HCT116 (cell line): ENCODE data around the gene C8A. TPM values are rescaled to one million over a fixed set of nuclear protein-coding genes. Genes with fewer than 3 reads are reported as not detected.

Experiments used
- ATAC-seq: fragments of 200-7000 bp; cut with Tn5 transposase; 2 replicates; pipeline ENCODE4 v1.9.1; 2020; ENCODE audit warnings: mild to moderate bottlenecking, moderate library complexity
- BruUV-seq: library from RNA; stranded (reverse); fragments of 400-500 nt; replicated peaks from 2 replicates; lab custom pipeline; 2021; lab: Mats Ljungman, UMichigan
- CTCF ChIA-PET: fragments of 300-600 bp; sonication (Branson Sonifier 250); formaldehyde crosslinking; loops from one replicate; lab custom pipeline; 2021; ENCODE audit warnings: antibody characterized with exemption; lab: Charles Lee
- POLR2A ChIA-PET: fragments of 300-600, 350-600 bp; sonication (Branson Sonifier 250); formaldehyde crosslinking; loops from one replicate; lab custom pipeline; 2021; ENCODE audit warnings: antibody characterized with exemption; lab: Charles Lee
- RAD21 ChIA-PET, 2 experiments: fragments of 300-600 bp; sonication (Branson Sonifier 250); formaldehyde crosslinking; loops; one replicate each; lab custom pipeline; 2023; ENCODE audit warnings: low total read pairs in 2 of 2; ENCODE audit not compliant: uncharacterized antibody in 2 of 2, unreplicated experiment in 2 of 2, low non-redundant PET in 1 of 2; lab: Charles Lee
- DNase-seq: peaks from one replicate; pipeline ENCODE4 v3.0.0-alpha.2; 2010; ENCODE audit warnings: low read depth, low spot score
- H2AFZ ChIP-seq: fragments of 200-600 bp; shearing (Covaris generic), sonication (generic); 2 replicates; pipeline ENCODE4 v1.6.1; 2017; ENCODE audit warnings: low read depth, mixed run types, mixed read lengths, antibody characterized with exemption, low read length; ENCODE audit not compliant: poor library complexity, severe bottlenecking
- H3K27ac ChIP-seq: 2 replicates; pipeline ENCODE4 v1.5.1; 2012; ENCODE audit warnings: low read depth, low read length
- H3K27me3 ChIP-seq: fragments of 200-600 bp; sonication (generic); 2 replicates; pipeline ENCODE4 v1.6.1; 2016; ENCODE audit warnings: mixed run types, low read length, mixed read lengths; ENCODE audit not compliant: insufficient read depth
- H3K36me3 ChIP-seq, 2 experiments: fragments of 200-500 bp in 1 of 2; fragments of 200-600 bp in 1 of 2; sonication (Bioruptor generic) in 1 of 2; sonication (generic) in 1 of 2; 2 replicates each; pipeline versions ENCODE4 v1.5.1 to v1.6.1; 2014 to 2016; ENCODE audit warnings: low read length in 2 of 2, inconsistent platforms in 1 of 2, mixed read lengths in 1 of 2, mixed run types in 1 of 2; ENCODE audit not compliant: insufficient read depth in 2 of 2, control insufficient read depth in 1 of 2
- H3K4me1 ChIP-seq, 2 experiments: fragments of 200-600 bp in 1 of 2; sonication (generic) in 1 of 2; 2 replicates each; pipeline versions ENCODE4 v1.5.1 to v1.6.1; 2012 to 2017; ENCODE audit warnings: low read length in 2 of 2, inconsistent platforms in 1 of 2, mild to moderate bottlenecking in 1 of 2, mixed read lengths in 1 of 2, mixed run types in 1 of 2, moderate library complexity in 1 of 2; ENCODE audit not compliant: insufficient read depth in 2 of 2, control insufficient read depth in 1 of 2
- H3K4me2 ChIP-seq: fragments of 200-600 bp; sonication (generic); 2 replicates; pipeline ENCODE4 v1.6.1; 2017; ENCODE audit warnings: mixed run types, low read length, mixed read lengths
- H3K4me3 ChIP-seq, 2 experiments: fragments of 200-600 bp in 1 of 2; sonication (generic) in 1 of 2; replicated peaks in 1 of 2; 2 replicates each; pipeline ENCODE4 v1.5.1; 2011 to 2016; ENCODE audit warnings: low read length in 2 of 2, control low read depth in 1 of 2, low read depth in 1 of 2, mild to moderate bottlenecking in 1 of 2, mixed read lengths in 1 of 2, mixed run types in 1 of 2
- H3K79me2 ChIP-seq: fragments of 200-600 bp; sonication (generic); 2 replicates; pipeline ENCODE4 v1.6.1; 2017; ENCODE audit warnings: mild to moderate bottlenecking, mixed run types, low read length, moderate library complexity, mixed read lengths; ENCODE audit not compliant: insufficient read depth
- H3K9ac ChIP-seq: fragments of 200-600 bp; sonication (generic); 2 replicates; pipeline ENCODE4 v1.6.1; 2016; ENCODE audit warnings: low read length, mixed read lengths
- H3K9me2 ChIP-seq: fragments of 200-600 bp; sonication (generic), shearing (Covaris generic); 2 replicates; pipeline ENCODE4 v1.6.1; 2017; ENCODE audit warnings: mixed run types, mild to moderate bottlenecking, moderate library complexity; ENCODE audit not compliant: insufficient read depth
- H3K9me3 ChIP-seq, 2 experiments: fragments of 200-500 bp in 1 of 2; fragments of 200-600 bp in 1 of 2; sonication (Bioruptor generic) in 1 of 2; sonication (generic) in 1 of 2; 2 replicates each; pipeline ENCODE4 v1.6.1; 2014 to 2017; ENCODE audit warnings: low read length in 2 of 2, mixed read lengths in 2 of 2, inconsistent platforms in 1 of 2, low read depth in 1 of 2, mild to moderate bottlenecking in 1 of 2, mixed run types in 1 of 2, moderate library complexity in 1 of 2; ENCODE audit not compliant: control insufficient read depth in 1 of 2, insufficient read depth in 1 of 2
- H4K20me1 ChIP-seq: fragments of 200-600 bp; sonication (generic), shearing (Covaris generic); 2 replicates; pipeline ENCODE4 v1.6.1; 2017; ENCODE audit warnings: mixed run types, mild to moderate bottlenecking, moderate library complexity; ENCODE audit not compliant: insufficient read depth
- EGR1 ChIP-seq: IDR thresholded peaks from 2 replicates; pipeline ENCODE4 v1.6.1; 2012; ENCODE audit warnings: low read depth
- SIN3A ChIP-seq: IDR thresholded peaks from 2 replicates; pipeline ENCODE4 v1.6.1; 2012; ENCODE audit warnings: low read depth
- ZFX ChIP-seq: fragments of 450-650 bp; IDR thresholded peaks from 2 replicates; pipeline ENCODE4 v1.6.1; 2017
- ZNF274 ChIP-seq: fragments of 200-500 bp; sonication (Bioruptor generic); IDR thresholded peaks from 2 replicates; pipeline ENCODE4 v1.6.1; 2014; ENCODE audit warnings: mild to moderate bottlenecking, low read depth, low read length, inconsistent platforms
- intact Hi-C: fragments of 100-400 bp; cut with micrococcal nuclease; formaldehyde crosslinking; loops from 2 replicates; pipeline ENCODE4 v1.10.0; 2022
- total RNA-seq: library from RNA; stranded (reverse); gene quantifications from one replicate; pipeline ENCODE4 v1.2.1, GENCODE V29; 2021; ENCODE audit not compliant: unreplicated experiment

The C8A gene
- total RNA-seq, 1 experiment from 2014 or later = 0.10 TPM

DNA sequence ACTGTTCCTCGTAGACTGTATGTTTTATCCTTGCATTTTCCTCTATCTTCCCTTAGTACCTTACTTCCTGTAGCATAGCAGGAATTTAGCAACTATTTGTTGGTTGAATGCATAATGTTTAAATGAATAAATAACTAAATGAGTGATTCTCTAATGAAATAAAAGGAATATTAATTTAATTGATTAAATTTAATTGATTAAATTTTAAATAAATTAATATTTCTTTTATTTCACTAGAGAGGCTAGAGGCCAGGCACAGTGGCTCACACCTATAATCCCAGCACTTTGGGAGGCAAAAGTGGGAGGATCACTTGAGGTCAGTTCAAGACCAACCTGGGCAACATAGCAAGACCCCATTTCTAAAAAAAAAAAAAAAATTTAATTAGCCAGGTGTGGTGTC lies 85.4 kb downstream of the C8A start:
- TF ChIP-seq ZFX (no peak), ZNF274 (no peak)
- DNase-seq (no peak), ATAC-seq (no peak)
- H3K9me3 ChIP-seq = no peaks in the 10 kb centered on the region
- H3K4me2 ChIP-seq = no peak overlapping the region
- H3K27ac ChIP-seq = no peak overlapping the region
- ChIA-PET CTCF (no interaction called here), RAD21 (no interaction called here), POLR2A (no interaction called here)
- H3K79me2 ChIP-seq = no peaks in the 10 kb centered on the region
- H3K4me1 ChIP-seq = no peaks in the 10 kb centered on the region
- intact Hi-C loops = no loop called here
- H4K20me1 ChIP-seq = no peaks in the 10 kb centered on the region
- H2AFZ ChIP-seq = no peak overlapping the region
- no peaks in the 10 kb centered on the region for H3K9me2 ChIP-seq
- H3K27me3 ChIP-seq = 0 out of 2 replicates have a peak, but pooled peaks cover 3% of the 10 kb centered on the region
- no peak overlapping the region for H3K4me3 ChIP-seq
- no peaks in the 10 kb centered on the region for H3K36me3 ChIP-seq
- no peak overlapping the region for H3K9ac ChIP-seq
- BruUV-seq = no TSS peak

DNA sequence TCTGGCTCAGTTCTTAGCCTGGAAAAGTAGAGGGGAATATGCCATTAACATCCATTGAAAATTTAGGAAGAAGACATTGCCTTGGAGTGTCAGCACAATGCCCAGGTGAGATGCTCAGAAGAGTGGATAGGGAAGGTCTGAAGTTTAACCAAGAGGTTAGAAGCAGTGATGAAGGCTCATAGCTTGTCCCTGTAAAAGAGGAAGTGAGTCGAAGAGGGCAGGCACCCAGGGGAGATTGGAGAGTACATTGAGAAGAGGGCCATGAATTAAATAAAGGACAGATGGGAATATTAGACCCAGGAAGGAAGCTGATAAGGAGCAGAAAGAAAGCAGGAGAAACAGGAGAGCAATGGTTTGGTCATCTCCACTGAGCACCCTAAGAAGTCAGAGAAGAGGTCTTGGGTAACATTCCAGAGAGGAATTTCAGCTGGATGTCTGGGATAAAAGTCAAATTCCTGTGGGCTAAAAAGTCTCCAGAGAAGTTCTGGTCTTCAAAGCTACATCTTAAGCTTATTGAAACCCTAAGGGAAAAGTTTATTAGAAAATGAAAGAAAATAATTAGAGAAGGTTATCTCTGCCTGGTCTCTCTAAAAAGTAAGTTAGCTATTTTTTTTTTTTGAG lies 93.9 kb downstream of the C8A start:
- DNase-seq (no peak), ATAC-seq (no peak)
- Histone ChIP-seq H3K9me3 (no peaks in the 10 kb centered on the region), H2AFZ (no peak overlapping the region), H3K9ac (no peak overlapping the region), H3K36me3 (no peaks in the 10 kb centered on the region), H3K27ac (no peak overlapping the region), H3K4me3 (no peak overlapping the region), H3K79me2 (no peaks in the 10 kb centered on the region), H3K27me3 (peaks cover 13% of the 10 kb centered on the region; the same call in 1 of the 2 replicates), H4K20me1 (no peaks in the 10 kb centered on the region), H3K4me2 (no peak overlapping the region), H3K9me2 (no peaks in the 10 kb centered on the region), H3K4me1 (no peaks in the 10 kb centered on the region)
- ChIA-PET CTCF (no interaction called here), POLR2A (no interaction called here), RAD21 (no interaction called here)
- TF ChIP-seq ZFX (no peak), EGR1 (no peak), ZNF274 (no peak), SIN3A (no peak)
- intact Hi-C loops = no loop called here
- no TSS peak for BruUV-seq
